Nephron (organoid): ENCODE measurements around the gene KMT2E.

ENCODE experiments used
- H3K27ac Mint-ChIP-seq, 3 experiments: 2 replicates each; pipeline ENCODE4 v1.8.0; 2020; ENCODE audit warnings: mixed read lengths in 3 of 3, mild to moderate bottlenecking in 2 of 3, moderate library complexity in 1 of 3
- H3K27me3 Mint-ChIP-seq: 2 replicates; pipeline ENCODE4 v1.8.0; 2021; ENCODE audit warnings: low read depth, mild to moderate bottlenecking, moderate library complexity, mixed read lengths
- H3K36me3 Mint-ChIP-seq: 2 replicates; pipeline ENCODE4 v1.8.0; 2020; ENCODE audit warnings: low read depth, mixed read lengths
- H3K4me1 Mint-ChIP-seq: 2 replicates; pipeline ENCODE4 v1.8.0; 2020; ENCODE audit warnings: mixed read lengths
- H3K4me3 Mint-ChIP-seq, 3 experiments: 2 replicates each; pipeline ENCODE4 v1.8.0; 2020; ENCODE audit warnings: mild to moderate bottlenecking in 3 of 3, mixed read lengths in 3 of 3, moderate library complexity in 2 of 3
- H3K9me3 Mint-ChIP-seq: 2 replicates; pipeline ENCODE4 v1.8.0; 2020; ENCODE audit warnings: mixed read lengths
- TF ChIP-seq, protein P1 (sequence below), 3 experiments: fragments of 200-600 bp; sonication (generic); IDR thresholded peaks; one replicate each; pipeline ENCODE4 v1.5.0; 2021; ENCODE audit warnings: antibody characterized with exemption in 3 of 3; ENCODE audit not compliant: unreplicated experiment in 3 of 3

KMT2E gene

DNA sequence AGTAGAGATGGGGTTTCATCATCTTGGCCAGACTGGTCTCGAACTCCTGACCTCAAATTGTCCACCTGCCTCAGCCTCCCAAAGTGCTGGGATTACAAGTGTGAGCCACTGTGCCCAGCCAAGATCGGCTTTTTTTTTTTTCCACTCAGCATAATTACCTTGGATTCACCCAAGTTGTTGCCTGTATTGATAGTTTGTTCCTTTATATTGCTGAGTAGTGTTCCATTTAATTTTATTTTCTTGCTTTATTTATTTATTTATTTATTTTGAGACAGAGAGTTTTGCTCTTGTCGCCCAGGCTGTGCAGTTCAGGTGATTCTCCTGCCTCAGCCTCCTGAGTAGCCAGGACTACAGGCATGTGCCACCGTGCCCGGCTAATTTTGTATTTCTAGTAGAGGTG is 21.3 kb downstream of the KMT2E start:
- Mint-ChIP-seq H3K4me1 (peaks cover 10% of the 10 kb centered on the region), H3K27me3 (no peaks in the 10 kb centered on the region), H3K36me3 (peaks cover 8% of the 10 kb centered on the region), H3K9me3 (no peaks in the 10 kb centered on the region), H3K27ac (no peak overlapping the region), H3K4me3 (no peak overlapping the region)
- TF ChIP-seq, protein P1, sequence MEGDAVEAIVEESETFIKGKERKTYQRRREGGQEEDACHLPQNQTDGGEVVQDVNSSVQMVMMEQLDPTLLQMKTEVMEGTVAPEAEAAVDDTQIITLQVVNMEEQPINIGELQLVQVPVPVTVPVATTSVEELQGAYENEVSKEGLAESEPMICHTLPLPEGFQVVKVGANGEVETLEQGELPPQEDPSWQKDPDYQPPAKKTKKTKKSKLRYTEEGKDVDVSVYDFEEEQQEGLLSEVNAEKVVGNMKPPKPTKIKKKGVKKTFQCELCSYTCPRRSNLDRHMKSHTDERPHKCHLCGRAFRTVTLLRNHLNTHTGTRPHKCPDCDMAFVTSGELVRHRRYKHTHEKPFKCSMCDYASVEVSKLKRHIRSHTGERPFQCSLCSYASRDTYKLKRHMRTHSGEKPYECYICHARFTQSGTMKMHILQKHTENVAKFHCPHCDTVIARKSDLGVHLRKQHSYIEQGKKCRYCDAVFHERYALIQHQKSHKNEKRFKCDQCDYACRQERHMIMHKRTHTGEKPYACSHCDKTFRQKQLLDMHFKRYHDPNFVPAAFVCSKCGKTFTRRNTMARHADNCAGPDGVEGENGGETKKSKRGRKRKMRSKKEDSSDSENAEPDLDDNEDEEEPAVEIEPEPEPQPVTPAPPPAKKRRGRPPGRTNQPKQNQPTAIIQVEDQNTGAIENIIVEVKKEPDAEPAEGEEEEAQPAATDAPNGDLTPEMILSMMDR (IDR thresholded peaks at IDR 0.05; ENCODE audit: unreplicated experiment in 3 of 3): no peak

DNA sequence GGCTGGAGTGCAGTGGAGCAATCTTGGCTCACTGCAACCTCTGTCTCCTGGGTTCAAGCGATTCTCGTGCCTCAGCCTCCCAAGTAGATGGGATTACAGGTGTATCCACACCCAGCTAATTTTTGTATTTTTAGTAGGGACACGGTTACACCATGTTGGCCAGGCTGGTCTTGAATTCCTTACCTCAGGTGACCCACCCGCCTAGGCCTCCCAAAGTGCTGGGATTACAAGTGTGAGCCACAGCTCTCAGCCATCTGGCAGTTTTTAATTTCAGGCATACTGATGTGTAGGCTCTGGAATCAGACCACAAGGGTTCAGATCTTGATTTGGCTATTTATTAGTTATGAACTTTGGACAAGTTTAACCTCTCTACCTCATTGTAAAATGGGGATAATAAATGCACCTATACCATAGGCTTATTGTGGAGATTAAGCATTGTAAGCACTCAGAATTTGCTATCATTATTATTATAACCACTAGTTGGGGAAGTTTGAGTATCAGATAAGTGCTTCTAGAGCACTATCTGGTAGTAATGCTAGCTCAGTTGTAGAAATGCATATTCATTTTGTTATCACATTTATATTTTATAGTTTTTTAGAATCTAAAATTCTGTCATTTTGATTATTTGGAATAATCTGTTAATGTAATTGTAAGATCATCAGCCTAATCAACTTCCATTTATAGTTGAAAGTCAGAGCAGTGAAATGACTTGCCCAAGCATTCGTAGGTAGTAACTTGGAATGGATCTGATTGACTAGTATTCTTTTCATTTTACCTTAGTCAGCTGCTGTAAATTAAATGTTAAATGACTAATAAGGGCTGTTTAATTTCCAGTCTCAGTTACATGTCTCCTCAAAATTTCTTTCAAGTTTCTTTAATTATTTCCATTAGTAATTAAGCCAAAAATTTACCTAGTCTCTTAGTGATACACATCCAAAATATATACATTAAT is 22.5 kb downstream of the KMT2E start:
- H3K9me3 Mint-ChIP-seq: no peaks in the 10 kb centered on the region
- no peak overlapping the region for H3K27ac Mint-ChIP-seq
- TF ChIP-seq, protein P1 (IDR thresholded peaks at IDR 0.05; ENCODE audit: unreplicated experiment in 3 of 3): no peak
- no peak overlapping the region for H3K4me3 Mint-ChIP-seq
- peaks cover 10% of the 10 kb centered on the region for H3K4me1 Mint-ChIP-seq
- H3K27me3 Mint-ChIP-seq: no peaks in the 10 kb centered on the region
- H3K36me3 Mint-ChIP-seq: peaks cover 12% of the 10 kb centered on the region

DNA sequence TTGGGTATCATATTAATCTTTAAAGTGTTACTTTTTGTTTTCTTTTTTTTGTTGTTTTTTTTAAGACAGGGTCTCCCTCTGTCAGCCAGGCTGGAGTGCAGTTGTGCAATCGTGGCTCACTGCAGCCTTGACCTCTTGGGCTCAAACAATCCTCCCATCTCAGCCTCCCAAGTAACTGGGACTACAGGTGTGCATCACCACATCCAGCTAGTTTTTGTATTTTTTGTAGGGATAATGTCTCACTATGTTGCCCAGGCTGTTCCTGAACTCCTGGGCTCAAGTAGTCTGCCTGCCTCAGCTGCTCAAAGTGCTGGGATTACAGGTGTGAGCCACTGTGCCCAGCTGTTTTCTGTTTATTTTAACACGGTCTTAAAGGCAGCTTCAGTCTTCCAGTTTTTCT is 23.3 kb downstream of the KMT2E start:
- H3K36me3 Mint-ChIP-seq: peaks cover 17% of the 10 kb centered on the region
- H3K9me3 Mint-ChIP-seq: no peaks in the 10 kb centered on the region
- peaks cover 10% of the 10 kb centered on the region for H3K4me1 Mint-ChIP-seq
- no peak overlapping the region for H3K27ac Mint-ChIP-seq
- no peaks in the 10 kb centered on the region for H3K27me3 Mint-ChIP-seq
- H3K4me3 Mint-ChIP-seq: no peak overlapping the region
- TF ChIP-seq, protein P1 (IDR thresholded peaks at IDR 0.05; ENCODE audit: unreplicated experiment in 3 of 3): no peak

DNA sequence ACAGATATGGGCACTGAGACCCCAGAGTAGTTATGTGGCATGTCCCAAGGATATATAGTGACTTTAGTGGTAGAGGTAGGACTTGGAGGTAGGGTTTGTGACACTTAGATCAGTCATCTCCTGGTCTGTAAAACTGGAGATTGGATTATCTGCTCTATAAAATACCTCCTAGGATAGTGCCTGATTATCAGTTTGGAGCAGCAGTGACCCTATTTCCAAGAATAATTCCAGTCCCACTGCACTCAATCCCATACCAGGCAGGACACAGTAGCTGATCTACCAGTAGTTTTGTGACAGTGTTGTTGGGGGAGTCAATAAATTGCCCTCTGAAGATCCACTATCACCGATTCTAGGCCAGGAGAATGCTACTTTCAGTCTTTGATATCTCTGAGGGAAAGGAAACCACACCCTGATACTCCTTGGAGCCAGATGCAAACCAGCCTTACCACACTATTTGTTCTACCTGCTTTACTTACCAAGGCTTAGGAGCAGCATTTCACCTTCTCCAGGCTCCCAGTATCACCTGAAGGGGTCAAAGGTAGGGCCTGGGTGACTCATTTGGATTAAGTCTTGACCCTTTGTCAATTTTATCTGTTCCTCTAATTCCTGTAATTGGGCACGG is 30.6 kb downstream of the KMT2E start:
- Mint-ChIP-seq H3K27ac (no peak overlapping the region), H3K9me3 (no peaks in the 10 kb centered on the region), H3K27me3 (no peaks in the 10 kb centered on the region), H3K4me1 (peaks cover 7% of the 10 kb centered on the region), H3K4me3 (no peak overlapping the region), H3K36me3 (peaks cover 56% of the 10 kb centered on the region)
- TF ChIP-seq, protein P1 (IDR thresholded peaks at IDR 0.05; ENCODE audit: unreplicated experiment in 3 of 3): no peak

DNA sequence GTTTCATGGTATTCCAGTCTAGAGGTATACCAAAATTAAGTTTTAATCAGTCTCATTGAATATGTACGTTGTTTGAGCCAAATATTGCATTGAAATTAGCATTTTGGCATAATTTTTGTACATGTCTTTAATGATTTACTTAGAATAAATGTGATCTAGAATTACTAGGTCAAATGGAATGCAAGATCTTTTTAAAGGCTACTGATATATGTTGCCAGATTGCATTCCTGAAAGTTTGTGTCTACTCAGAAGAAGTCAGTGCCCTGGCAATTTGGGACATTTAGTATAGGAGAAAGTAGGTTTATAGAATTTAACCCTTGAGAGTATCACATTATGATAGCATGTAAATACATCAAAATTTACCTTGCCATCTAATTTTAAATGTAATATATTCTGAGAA is 32.4 kb downstream of the KMT2E start:
- Mint-ChIP-seq H3K36me3 (peaks cover 69% of the 10 kb centered on the region), H3K27me3 (no peaks in the 10 kb centered on the region), H3K4me3 (no peak overlapping the region), H3K4me1 (peaks cover 7% of the 10 kb centered on the region), H3K9me3 (no peaks in the 10 kb centered on the region), H3K27ac (peak overlapping the region; percentile 37 to 46 (median 44))
- TF ChIP-seq, protein P1 (IDR thresholded peaks at IDR 0.05; ENCODE audit: unreplicated experiment in 3 of 3): no peak
